ENCODE results near the gene RER1.
A peak's percentile ranks its signal among the peaks of the same experiment; 100 is the strongest.

Gene RER1

DNA sequence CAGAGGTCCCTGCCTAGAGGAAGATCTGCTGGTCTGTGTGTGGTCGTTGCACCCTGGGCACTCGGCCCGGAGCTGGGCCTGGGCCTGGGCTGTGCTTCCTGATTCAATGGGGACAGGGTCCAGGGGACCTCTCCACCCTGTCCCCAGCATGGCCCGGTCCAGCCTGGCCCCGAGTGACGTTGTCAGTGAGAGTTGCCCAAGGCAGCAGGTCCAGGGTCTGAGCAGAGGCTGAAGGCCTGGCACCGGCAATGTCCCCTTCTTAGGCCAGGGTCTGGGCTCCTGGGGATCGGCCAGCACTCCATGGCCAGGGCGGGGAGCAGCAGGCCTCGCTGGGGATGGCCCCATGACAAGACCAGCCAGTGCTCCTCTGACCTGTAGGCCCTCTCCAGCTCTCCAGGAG is 36.3 kb downstream of the RER1 start:
- no peak overlapping the region for H3K9ac ChIP-seq
- H3K4me3 ChIP-seq (IDR thresholded peaks at IDR 0.05; ENCODE audit: insufficient read depth, low read depth, low read length): no peak overlapping the region
- H2AFZ ChIP-seq (ENCODE audit: low read depth): no peak overlapping the region
- H3K36me3 ChIP-seq (ENCODE audit: insufficient read depth): no peaks in the 10 kb centered on the region
- no peak overlapping the region for H3K27ac ChIP-seq
- H3K4me2 ChIP-seq: no peak overlapping the region
- H3K79me2 ChIP-seq (ENCODE audit: insufficient read depth, low read depth): no peaks in the 10 kb centered on the region
- H4K20me1 ChIP-seq (ENCODE audit: insufficient read depth): no peaks in the 10 kb centered on the region
- TF ChIP-seq CTCF (conservative IDR thresholded peaks at IDR 0.05; ENCODE audit: low read depth, low read length): no peak
- no peaks in the 10 kb centered on the region for H3K4me1 ChIP-seq (ENCODE audit: low read depth, poor library complexity, severe bottlenecking)
- H3K27me3 ChIP-seq (ENCODE audit: insufficient read depth, low read depth): peaks cover 94% of the 10 kb centered on the region

GRCh38 chr1:2428490-2428889 is 36.8 kb downstream of the RER1 start:
- Histone ChIP-seq H3K9ac (no peak overlapping the region), H2AFZ (ENCODE audit: low read depth) (no peak overlapping the region), H3K27me3 (ENCODE audit: insufficient read depth, low read depth) (peaks cover 94% of the 10 kb centered on the region), H3K36me3 (ENCODE audit: insufficient read depth) (no peaks in the 10 kb centered on the region), H3K27ac (no peak overlapping the region), H3K4me2 (no peak overlapping the region), H4K20me1 (ENCODE audit: insufficient read depth) (no peaks in the 10 kb centered on the region), H3K4me1 (ENCODE audit: low read depth, poor library complexity, severe bottlenecking) (no peaks in the 10 kb centered on the region), H3K79me2 (ENCODE audit: insufficient read depth, low read depth) (no peaks in the 10 kb centered on the region), H3K4me3 (IDR thresholded peaks at IDR 0.05; ENCODE audit: insufficient read depth, low read depth, low read length) (no peak overlapping the region)
- no peak for TF ChIP-seq CTCF (conservative IDR thresholded peaks at IDR 0.05; ENCODE audit: low read depth, low read length)

DNA sequence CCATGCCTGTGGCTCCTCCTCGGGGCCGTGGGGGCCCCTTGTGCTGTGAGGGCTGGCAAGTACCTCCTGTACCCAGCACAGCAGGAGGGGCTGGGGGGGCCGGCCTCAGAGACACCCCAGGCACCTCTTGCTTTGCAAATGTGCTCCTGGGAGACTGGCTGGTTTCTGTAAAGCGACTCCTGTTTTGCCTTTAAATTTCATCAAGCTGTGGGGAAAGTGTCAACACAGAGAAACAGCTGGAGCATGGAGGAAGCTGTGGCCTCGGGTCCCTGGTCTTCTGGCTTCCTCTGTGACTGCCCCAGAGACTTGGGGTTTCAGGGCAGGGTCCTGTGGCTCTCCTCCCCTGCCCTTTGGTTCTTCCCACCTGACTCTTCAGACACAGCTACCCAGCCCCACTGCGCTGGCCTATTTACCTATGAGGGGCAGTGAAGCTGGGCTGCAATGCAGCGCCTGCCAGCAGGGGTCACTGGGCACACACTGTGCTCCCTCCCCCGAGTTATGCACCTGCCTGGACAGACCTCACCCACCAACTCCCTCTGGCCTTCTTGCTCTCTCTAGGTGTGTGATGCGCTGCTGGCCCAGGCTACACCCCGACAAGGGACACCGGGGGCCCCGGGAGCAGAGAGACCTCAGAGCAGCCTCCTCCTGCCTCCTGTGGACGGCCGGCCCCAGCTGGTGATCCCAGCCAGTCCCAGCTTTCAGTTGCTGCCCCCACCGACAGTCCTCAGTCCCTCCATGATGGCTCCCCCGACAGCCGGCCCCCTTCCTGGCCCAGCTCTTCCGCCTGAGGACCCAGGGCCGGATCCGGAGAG is 38.3 kb downstream of the RER1 start:
- Histone ChIP-seq H2AFZ (ENCODE audit: low read depth) (no peak overlapping the region), H3K27ac (no peak overlapping the region), H4K20me1 (ENCODE audit: insufficient read depth) (no peaks in the 10 kb centered on the region), H3K79me2 (ENCODE audit: insufficient read depth, low read depth) (no peaks in the 10 kb centered on the region), H3K4me1 (ENCODE audit: low read depth, poor library complexity, severe bottlenecking) (no peaks in the 10 kb centered on the region), H3K4me2 (no peak overlapping the region), H3K4me3 (IDR thresholded peaks at IDR 0.05; ENCODE audit: insufficient read depth, low read depth, low read length) (no peak overlapping the region), H3K9ac (no peak overlapping the region), H3K27me3 (ENCODE audit: insufficient read depth, low read depth) (peaks cover 96% of the 10 kb centered on the region), H3K36me3 (ENCODE audit: insufficient read depth) (no peaks in the 10 kb centered on the region)
- TF ChIP-seq CTCF (conservative IDR thresholded peaks at IDR 0.05; ENCODE audit: low read depth, low read length): peak; percentile 42

GRCh38 chr1:2430592-2430973 is 38.9 kb downstream of the RER1 start:
- H3K4me2 ChIP-seq: no peak overlapping the region
- no peaks in the 10 kb centered on the region for H4K20me1 ChIP-seq (ENCODE audit: insufficient read depth)
- no peaks in the 10 kb centered on the region for H3K36me3 ChIP-seq (ENCODE audit: insufficient read depth)
- peaks cover 96% of the 10 kb centered on the region for H3K27me3 ChIP-seq (ENCODE audit: insufficient read depth, low read depth)
- H3K79me2 ChIP-seq (ENCODE audit: insufficient read depth, low read depth): no peaks in the 10 kb centered on the region
- H3K27ac ChIP-seq: no peak overlapping the region
- no peak overlapping the region for H3K9ac ChIP-seq
- TF ChIP-seq CTCF (conservative IDR thresholded peaks at IDR 0.05; ENCODE audit: low read depth, low read length): no peak
- no peak overlapping the region for H2AFZ ChIP-seq (ENCODE audit: low read depth)
- no peak overlapping the region for H3K4me3 ChIP-seq (IDR thresholded peaks at IDR 0.05; ENCODE audit: insufficient read depth, low read depth, low read length)
- no peaks in the 10 kb centered on the region for H3K4me1 ChIP-seq (ENCODE audit: low read depth, poor library complexity, severe bottlenecking)
